Loucy (cell line): ENCODE results near the gene HOXB7.

Experiments
- EZH2phosphoT487 ChIP-seq: fragments of 200-600 bp; IDR thresholded peaks from 2 replicates; pipeline ENCODE4 v1.6.1; 2018; ENCODE audit warnings: antibody characterized with exemption, mild to moderate bottlenecking, moderate library complexity, borderline replicate concordance
- TF ChIP-seq, protein P1 (sequence below): fragments of 200-600 bp; sonication (generic); conservative IDR thresholded peaks from 2 replicates; pipeline ENCODE4 v1.5.1; 2014; ENCODE audit warnings: mild to moderate bottlenecking, antibody characterized with exemption, low read length

DNA sequence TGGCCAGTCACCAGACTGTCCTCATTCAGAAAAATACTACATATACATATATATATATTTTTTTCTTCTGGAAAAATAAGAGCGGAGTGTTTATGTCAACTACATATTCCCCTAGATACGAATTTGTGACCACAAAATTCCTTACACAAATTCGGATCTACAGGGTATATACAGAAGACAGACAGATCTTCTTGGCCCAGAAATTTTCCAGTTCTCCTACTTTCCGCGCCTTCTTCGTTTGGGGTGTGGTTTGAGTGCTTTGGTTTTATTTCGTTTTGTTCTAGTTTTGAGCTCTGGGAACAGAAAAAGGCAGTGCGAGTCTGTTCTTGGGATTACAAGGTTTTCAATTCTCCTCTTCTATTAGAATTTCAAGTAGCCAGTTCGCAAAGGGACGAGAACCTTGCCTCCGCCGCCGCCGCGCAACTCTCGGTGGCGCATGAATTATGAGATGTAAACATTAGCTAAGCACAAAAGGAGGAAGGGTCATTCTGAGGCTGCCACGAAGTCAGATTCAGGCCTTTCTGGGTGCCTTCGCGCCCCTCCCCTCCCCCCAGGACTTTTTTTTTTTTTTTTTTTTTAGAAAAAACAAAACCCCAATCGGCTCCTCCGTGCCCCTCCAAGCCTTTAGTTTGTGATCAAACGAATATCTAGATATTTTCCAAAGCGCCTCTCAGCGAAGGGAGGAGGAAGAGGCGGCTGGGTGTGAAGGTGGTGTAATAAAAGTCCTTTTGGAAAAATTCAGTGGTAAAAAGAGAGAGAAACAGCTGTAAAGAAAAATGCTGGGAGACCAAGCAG, 30.9 kb downstream of the HOXB7 start:
- TF ChIP-seq, protein P1, sequence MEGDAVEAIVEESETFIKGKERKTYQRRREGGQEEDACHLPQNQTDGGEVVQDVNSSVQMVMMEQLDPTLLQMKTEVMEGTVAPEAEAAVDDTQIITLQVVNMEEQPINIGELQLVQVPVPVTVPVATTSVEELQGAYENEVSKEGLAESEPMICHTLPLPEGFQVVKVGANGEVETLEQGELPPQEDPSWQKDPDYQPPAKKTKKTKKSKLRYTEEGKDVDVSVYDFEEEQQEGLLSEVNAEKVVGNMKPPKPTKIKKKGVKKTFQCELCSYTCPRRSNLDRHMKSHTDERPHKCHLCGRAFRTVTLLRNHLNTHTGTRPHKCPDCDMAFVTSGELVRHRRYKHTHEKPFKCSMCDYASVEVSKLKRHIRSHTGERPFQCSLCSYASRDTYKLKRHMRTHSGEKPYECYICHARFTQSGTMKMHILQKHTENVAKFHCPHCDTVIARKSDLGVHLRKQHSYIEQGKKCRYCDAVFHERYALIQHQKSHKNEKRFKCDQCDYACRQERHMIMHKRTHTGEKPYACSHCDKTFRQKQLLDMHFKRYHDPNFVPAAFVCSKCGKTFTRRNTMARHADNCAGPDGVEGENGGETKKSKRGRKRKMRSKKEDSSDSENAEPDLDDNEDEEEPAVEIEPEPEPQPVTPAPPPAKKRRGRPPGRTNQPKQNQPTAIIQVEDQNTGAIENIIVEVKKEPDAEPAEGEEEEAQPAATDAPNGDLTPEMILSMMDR: no peak
- no peak for TF ChIP-seq EZH2phosphoT487
